NCI-H2196 (cell line): ENCODE data around the gene CHRNG.
"Not testable (repeated sequence)": the region's sequence is repeated elsewhere in the genome, so short reads cannot be mapped to it uniquely, and the experiment has no call there.

Source experiments
- DNase-seq: peaks from one replicate; lab custom pipeline; 2025; ENCODE audit not compliant: unreplicated experiment; lab: John Stamatoyannopoulos, UW

Gene CHRNG

GRCh38 chr2:232543928-232544631 is 4.6 kb downstream of the CHRNG start:
- DNase-seq: no peak

- DNase-seq: no peak
These were observed 5.2 kb downstream of the CHRNG start for GRCh38 chr2:232544674-232545073.

- no peak for DNase-seq
These were observed 6.3 kb downstream of the CHRNG start for GRCh38 chr2:232545511-232546375.

GRCh38 chr2:232547991-232548390 is 8.5 kb downstream of the CHRNG start:
- no peak for DNase-seq

- DNase-seq: no peak
These were observed 10.3 kb downstream of the CHRNG start for GRCh38 chr2:232549655-232550353.

- DNase-seq: peak; percentile 93
These were observed 11.1 kb downstream of the CHRNG start, which contains the start of the genes EIF4E2 and TIGD1 for GRCh38 chr2:232550354-232551249. TSS of gene EIF4E2 (plus strand) at chr2:232550689. CDS start at chr2:232550725, 36 bp downstream. TSS of gene TIGD1 (minus strand) at chr2:232550557. CDS start at chr2:232549882, 675 bp downstream.

- DNase-seq: no peak
These were observed 11.8 kb downstream of the CHRNG start for GRCh38 chr2:232551250-232551638.

GRCh38 chr2:232551776-232552175 is 12.3 kb downstream of the CHRNG start:
- DNase-seq: no peak

GRCh38 chr2:232556426-232556825 is 16.9 kb downstream of the CHRNG start:
- DNase-seq: no peak

GRCh38 chr2:232562515-232563151 is 23.1 kb downstream of the CHRNG start:
- DNase-seq: no peak

- no peak for DNase-seq
These were observed 24.1 kb downstream of the CHRNG start for GRCh38 chr2:232563580-232563979.

GRCh38 chr2:232567721-232568120 is 28.2 kb downstream of the CHRNG start:
- no peak for DNase-seq

- DNase-seq: no peak
These were observed 28.7 kb downstream of the CHRNG start for GRCh38 chr2:232568161-232568560.

- no peak for DNase-seq
These were observed 30.0 kb downstream of the CHRNG start for GRCh38 chr2:232569541-232569940.

- DNase-seq: not testable (repeated sequence)
These were observed 31.0 kb downstream of the CHRNG start for GRCh38 chr2:232570481-232570880.

GRCh38 chr2:232571026-232571474 is 31.6 kb downstream of the CHRNG start:
- DNase-seq: no peak

- DNase-seq: no peak
These were observed 33.5 kb downstream of the CHRNG start for GRCh38 chr2:232573042-232573441.

- no peak for DNase-seq
These were observed 34.4 kb downstream of the CHRNG start for GRCh38 chr2:232573771-232574435.

- DNase-seq: no peak
These were observed 35.3 kb downstream of the CHRNG start for GRCh38 chr2:232574674-232575403.
